IPS-18a (cell line): ENCODE data around the gene S100A6.

Experiments
- H3K27ac ChIP-seq: one replicate; pipeline ENCODE4 v1.5.1; 2013; ENCODE audit warnings: low read length
- H3K27me3 ChIP-seq: one replicate; pipeline ENCODE4 v1.6.1; 2013; ENCODE audit warnings: mild to moderate bottlenecking, low read length; ENCODE audit not compliant: control insufficient read depth, insufficient read depth
- H3K36me3 ChIP-seq: one replicate; pipeline ENCODE4 v1.6.1; 2013; ENCODE audit warnings: low read depth, low read length; ENCODE audit not compliant: control insufficient read depth
- H3K4me1 ChIP-seq: one replicate; pipeline ENCODE4 v1.6.1; 2013; ENCODE audit warnings: low read depth, low read length; ENCODE audit not compliant: control insufficient read depth
- H3K4me3 ChIP-seq: one replicate; pipeline ENCODE4 v1.5.1; 2013; ENCODE audit warnings: low read length
- H3K9ac ChIP-seq: one replicate; pipeline ENCODE4 v1.6.1; 2013; ENCODE audit warnings: mild to moderate bottlenecking, low read length, moderate library complexity
- H3K9me3 ChIP-seq: one replicate; pipeline ENCODE4 v1.6.1; 2013; ENCODE audit warnings: low read depth, low read length; ENCODE audit not compliant: control insufficient read depth

The S100A6 gene

GRCh38 chr1:153503766-153504165, 32.0 kb downstream of the S100A6 start:
- H3K4me1 ChIP-seq: no peaks in the 10 kb centered on the region
- H3K9me3 ChIP-seq: no peaks in the 10 kb centered on the region
- no peak overlapping the region for H3K27ac ChIP-seq
- no peaks in the 10 kb centered on the region for H3K27me3 ChIP-seq
- no peaks in the 10 kb centered on the region for H3K36me3 ChIP-seq
- H3K9ac ChIP-seq: no peak overlapping the region
- H3K4me3 ChIP-seq: no peak overlapping the region

- H3K4me1 ChIP-seq: no peaks in the 10 kb centered on the region
- no peak overlapping the region for H3K27ac ChIP-seq
- no peaks in the 10 kb centered on the region for H3K9me3 ChIP-seq
- no peaks in the 10 kb centered on the region for H3K36me3 ChIP-seq
- no peaks in the 10 kb centered on the region for H3K27me3 ChIP-seq
- H3K9ac ChIP-seq: no peak overlapping the region
- H3K4me3 ChIP-seq: no peak overlapping the region
Measured at GRCh38 chr1:153498746-153499145, 37.0 kb downstream of the S100A6 start.

DNA sequence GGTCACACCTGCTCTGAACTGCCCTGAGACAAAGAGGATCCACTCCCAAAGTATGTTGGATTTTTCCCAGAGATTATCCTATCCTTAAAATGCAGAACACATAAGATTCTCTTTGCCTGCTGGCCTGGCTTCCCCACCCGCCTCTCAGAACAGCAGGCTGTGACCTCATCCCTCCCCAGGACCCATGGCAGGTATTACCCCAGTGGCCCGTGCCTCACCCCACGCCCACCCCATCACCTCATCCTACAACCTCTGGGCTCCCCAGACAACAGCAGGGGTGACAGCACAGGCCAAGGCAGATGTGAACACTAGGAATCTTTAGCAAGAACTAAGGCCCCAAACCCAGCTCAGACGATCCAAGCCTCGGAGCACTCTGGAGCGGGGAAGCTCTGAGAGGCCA, 40.3 kb downstream of the S100A6 start:
- Histone ChIP-seq H3K9ac (no peak overlapping the region), H3K36me3 (no peaks in the 10 kb centered on the region), H3K9me3 (no peaks in the 10 kb centered on the region), H3K27me3 (no peaks in the 10 kb centered on the region), H3K4me3 (no peak overlapping the region), H3K4me1 (no peaks in the 10 kb centered on the region), H3K27ac (no peak overlapping the region)

DNA sequence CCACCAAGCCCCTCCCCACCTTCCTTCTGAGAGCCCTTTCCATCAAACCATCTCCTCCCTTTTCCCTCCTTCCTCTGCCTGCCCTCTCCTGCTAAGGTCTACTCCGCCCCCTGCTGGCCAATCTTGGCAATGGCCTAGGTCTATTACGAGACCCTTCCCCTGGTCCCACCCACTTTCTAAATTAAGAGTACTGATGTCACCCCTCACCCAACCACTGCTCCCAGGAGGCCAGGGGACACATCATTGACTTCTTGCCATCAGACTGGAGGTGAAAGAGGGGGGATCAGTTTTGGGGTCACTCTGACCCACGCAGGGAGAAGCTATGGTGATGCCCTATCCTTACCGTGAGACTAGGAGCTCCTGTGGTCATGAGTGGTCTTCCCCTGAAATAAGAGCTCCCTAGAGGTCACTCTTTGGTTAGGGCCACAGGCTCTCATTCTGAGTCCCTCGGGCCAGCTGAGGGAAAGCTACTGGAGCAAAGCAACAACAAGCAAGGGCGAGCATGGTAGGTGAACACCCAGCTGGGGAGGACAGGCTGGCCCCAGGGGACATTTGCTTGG, 40.7 kb downstream of the S100A6 start:
- H3K4me3 ChIP-seq: no peak overlapping the region
- H3K9ac ChIP-seq: no peak overlapping the region
- no peaks in the 10 kb centered on the region for H3K9me3 ChIP-seq
- no peak overlapping the region for H3K27ac ChIP-seq
- no peaks in the 10 kb centered on the region for H3K27me3 ChIP-seq
- H3K4me1 ChIP-seq: no peaks in the 10 kb centered on the region
- H3K36me3 ChIP-seq: no peaks in the 10 kb centered on the region

GRCh38 chr1:153493343-153493960, 42.3 kb downstream of the S100A6 start:
- no peaks in the 10 kb centered on the region for H3K27me3 ChIP-seq
- H3K4me1 ChIP-seq: no peaks in the 10 kb centered on the region
- no peaks in the 10 kb centered on the region for H3K36me3 ChIP-seq
- no peak overlapping the region for H3K4me3 ChIP-seq
- no peak overlapping the region for H3K9ac ChIP-seq
- H3K27ac ChIP-seq: no peak overlapping the region
- H3K9me3 ChIP-seq: no peaks in the 10 kb centered on the region

DNA sequence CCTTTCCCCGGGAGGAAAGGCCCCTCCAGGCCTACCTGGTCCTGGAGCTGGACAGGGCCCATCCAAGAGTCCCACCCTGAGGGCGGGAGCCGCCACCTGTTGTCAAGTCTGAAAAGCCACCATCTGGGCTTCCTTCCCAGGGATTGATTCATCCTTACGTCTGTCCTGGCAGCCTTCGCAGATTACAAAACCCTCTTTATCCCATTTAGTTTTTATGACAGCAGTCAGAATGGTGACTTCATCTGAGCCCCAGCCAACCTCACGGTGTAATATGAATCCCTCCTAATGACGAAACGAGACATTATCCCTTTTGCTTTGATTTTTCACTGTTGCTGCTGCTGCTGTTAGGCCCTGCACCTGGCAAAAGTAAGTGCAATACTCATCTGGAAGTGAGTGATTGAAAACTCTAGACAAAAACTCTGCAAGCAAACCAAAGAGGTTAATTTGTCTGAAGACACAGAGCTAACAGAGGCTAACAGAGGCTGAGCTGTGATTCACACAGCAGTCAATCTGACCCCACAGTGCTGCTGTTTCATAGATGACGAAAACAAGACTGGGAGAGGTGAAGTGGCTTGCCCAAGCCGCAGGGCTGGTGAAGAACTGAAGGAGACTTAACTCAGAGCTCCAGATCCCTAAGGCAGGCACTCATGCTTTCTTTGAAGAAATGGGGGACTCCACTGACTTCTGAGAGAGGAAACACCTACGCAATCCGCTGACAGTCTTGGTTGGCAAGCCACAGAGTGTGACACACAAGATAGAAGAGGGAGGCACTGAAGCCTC, 45.3 kb downstream of the S100A6 start:
- Histone ChIP-seq H3K36me3 (no peaks in the 10 kb centered on the region), H3K27ac (no peak overlapping the region), H3K4me1 (no peaks in the 10 kb centered on the region), H3K4me3 (no peak overlapping the region), H3K9me3 (no peaks in the 10 kb centered on the region), H3K27me3 (no peaks in the 10 kb centered on the region), H3K9ac (no peak overlapping the region)

DNA sequence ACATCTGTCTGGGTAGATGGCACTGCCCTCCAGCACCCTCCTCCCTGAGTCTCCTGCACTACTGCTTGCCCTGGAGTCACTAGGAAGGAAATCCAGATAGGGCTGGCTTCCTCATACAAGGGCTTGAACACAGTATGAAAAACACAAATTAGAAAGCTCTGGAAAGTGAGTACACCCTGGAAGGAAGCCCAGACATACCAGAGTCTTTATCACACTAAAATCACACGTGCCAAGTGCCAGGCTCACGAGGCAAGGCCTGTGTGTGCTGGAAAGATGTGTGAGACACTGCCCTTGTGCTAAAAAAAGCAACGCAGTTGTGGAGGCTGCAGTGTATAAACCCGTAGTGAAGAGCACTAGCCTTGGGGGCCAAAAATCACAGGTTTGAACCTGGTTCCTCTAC, 47.1 kb downstream of the S100A6 start:
- Histone ChIP-seq H3K4me3 (no peak overlapping the region), H3K4me1 (peaks cover 9% of the 10 kb centered on the region), H3K9ac (no peak overlapping the region), H3K27me3 (no peaks in the 10 kb centered on the region), H3K36me3 (no peaks in the 10 kb centered on the region), H3K9me3 (no peaks in the 10 kb centered on the region), H3K27ac (no peak overlapping the region)

- Histone ChIP-seq H3K27me3 (no peaks in the 10 kb centered on the region), H3K4me1 (peaks cover 9% of the 10 kb centered on the region), H3K27ac (no peak overlapping the region), H3K9me3 (no peaks in the 10 kb centered on the region), H3K9ac (no peak overlapping the region), H3K4me3 (no peak overlapping the region), H3K36me3 (no peaks in the 10 kb centered on the region)
Measured at GRCh38 chr1:153487707-153488106, 48.1 kb downstream of the S100A6 start.

- Histone ChIP-seq H3K9ac (no peak overlapping the region), H3K27me3 (no peaks in the 10 kb centered on the region), H3K4me1 (peaks cover 9% of the 10 kb centered on the region), H3K9me3 (no peaks in the 10 kb centered on the region), H3K36me3 (no peaks in the 10 kb centered on the region), H3K27ac (no peak overlapping the region), H3K4me3 (no peak overlapping the region)
Measured at GRCh38 chr1:153485863-153486262, 49.9 kb downstream of the S100A6 start.
